Neuron (in vitro differentiated cells): ENCODE results near the gene DRD4.

Source experiments
- H2AFZ ChIP-seq: one replicate; pipeline ENCODE4 v1.6.1; 2013; ENCODE audit warnings: low read depth, mild to moderate bottlenecking, inconsistent platforms, low read length, moderate library complexity
- H3K27me3 ChIP-seq: one replicate; pipeline ENCODE4 v1.6.1; 2013; ENCODE audit warnings: low read length; ENCODE audit not compliant: insufficient read depth
- H3K36me3 ChIP-seq: one replicate; pipeline ENCODE4 v1.6.1; 2013; ENCODE audit warnings: low read length; ENCODE audit not compliant: insufficient read depth
- H3K4me1 ChIP-seq: one replicate; pipeline ENCODE4 v1.6.1; 2013; ENCODE audit warnings: low read length; ENCODE audit not compliant: insufficient read depth
- H3K4me3 ChIP-seq: 2 replicates; pipeline ENCODE4 v1.5.1; 2013; ENCODE audit warnings: mild to moderate bottlenecking, low read length, moderate library complexity
- H3K9me3 ChIP-seq: one replicate; pipeline ENCODE4 v1.6.1; 2013; ENCODE audit warnings: low read length

Gene DRD4

GRCh38 chr11:620935-621814 lies 15.9 kb upstream of the DRD4 start:
- Histone ChIP-seq H2AFZ (no peak overlapping the region), H3K27me3 (no peaks in the 10 kb centered on the region), H3K4me1 (peaks cover under 1% of the 10 kb centered on the region), H3K36me3 (peaks cover 9% of the 10 kb centered on the region), H3K4me3 (no peak overlapping the region), H3K9me3 (no peaks in the 10 kb centered on the region)

DNA sequence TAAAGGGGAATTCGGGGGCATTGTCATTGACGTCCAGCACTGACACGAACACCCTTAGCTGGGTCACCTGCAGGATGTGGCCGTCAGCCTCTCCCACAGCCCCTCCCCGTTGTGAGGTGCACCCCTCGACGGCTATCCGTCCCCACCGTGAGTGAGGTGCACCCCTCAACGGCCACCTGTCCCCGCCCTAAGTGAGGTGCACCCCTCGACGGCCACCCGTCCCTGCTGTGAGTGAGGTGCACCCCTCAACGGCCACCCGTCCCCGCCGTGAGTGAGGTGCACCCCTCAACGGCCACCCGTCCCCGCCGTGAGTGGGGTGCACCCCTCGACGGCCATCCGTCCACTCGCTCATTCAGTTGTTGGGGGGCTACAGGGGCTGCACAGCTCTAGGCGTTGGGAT lies 15.2 kb upstream of the DRD4 start:
- H3K9me3 ChIP-seq: no peaks in the 10 kb centered on the region

GRCh38 chr11:623349-623869 lies 13.7 kb upstream of the DRD4 start:
- Histone ChIP-seq H2AFZ (no peak overlapping the region), H3K36me3 (peaks cover 2% of the 10 kb centered on the region), H3K27me3 (no peaks in the 10 kb centered on the region), H3K4me1 (no peaks in the 10 kb centered on the region), H3K4me3 (no peak overlapping the region), H3K9me3 (no peaks in the 10 kb centered on the region)

More for the DNA sequence above, 15.2 kb upstream of the DRD4 start:
- no peak overlapping the region for H3K4me3 ChIP-seq
- H2AFZ ChIP-seq: no peak overlapping the region
- H3K36me3 ChIP-seq: peaks cover 9% of the 10 kb centered on the region
- H3K4me1 ChIP-seq: no peaks in the 10 kb centered on the region
- no peaks in the 10 kb centered on the region for H3K27me3 ChIP-seq

DNA sequence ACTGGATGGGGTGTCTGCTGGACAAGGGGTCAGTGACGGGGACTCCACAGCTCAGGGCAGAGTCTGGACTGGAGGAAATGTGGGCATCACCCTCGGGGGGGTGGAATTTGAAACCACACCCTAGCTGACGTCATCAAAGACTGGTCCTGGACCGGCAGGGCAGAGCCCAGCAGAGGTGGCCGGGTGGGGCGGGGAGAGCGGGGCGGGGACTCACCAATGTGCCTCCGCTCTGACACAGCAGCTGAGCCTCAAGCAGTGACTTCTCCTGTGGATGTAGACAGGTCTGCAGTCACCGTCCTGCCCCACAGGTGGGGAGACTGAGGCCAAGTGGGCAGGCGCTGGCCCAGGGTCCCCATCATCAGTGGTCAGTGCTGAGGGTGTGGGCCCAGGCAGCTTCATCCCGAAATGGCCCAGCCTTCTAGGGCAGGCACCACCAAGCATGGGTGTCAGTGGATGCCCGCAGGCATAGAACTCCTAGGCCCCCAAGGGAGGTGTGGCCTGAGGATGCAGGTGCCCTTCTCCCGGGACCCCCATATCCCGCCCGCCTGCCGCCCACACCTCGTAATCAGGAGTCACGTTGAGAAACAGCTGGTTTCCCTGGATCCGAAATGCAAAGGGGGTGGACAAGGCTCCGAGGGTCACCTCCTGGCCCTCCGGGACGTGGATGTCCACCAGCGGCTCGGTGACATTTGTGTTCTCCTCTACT lies 12.9 kb upstream of the DRD4 start:
- H3K27me3 ChIP-seq: no peaks in the 10 kb centered on the region
- H3K4me3 ChIP-seq: no peak overlapping the region
- no peaks in the 10 kb centered on the region for H3K4me1 ChIP-seq
- peaks cover under 1% of the 10 kb centered on the region for H3K36me3 ChIP-seq
- H2AFZ ChIP-seq: no peak overlapping the region
- H3K9me3 ChIP-seq: no peaks in the 10 kb centered on the region

GRCh38 chr11:624705-625635 lies 12.1 kb upstream of the DRD4 start, which contains the start of gene CDHR5:
Gene CDHR5 (minus strand): TSS chr11:624955. CDS start chr11:624902, 53 bp downstream.
- Histone ChIP-seq H3K4me3 (no peak within 1 kb of the TSS), H3K36me3 (no peaks in the 10 kb centered on the region), H3K4me1 (no peaks in the 10 kb centered on the region), H3K9me3 (no peaks in the 10 kb centered on the region), H3K27me3 (no peaks in the 10 kb centered on the region), H2AFZ (no peak within 1 kb of the TSS)

DNA sequence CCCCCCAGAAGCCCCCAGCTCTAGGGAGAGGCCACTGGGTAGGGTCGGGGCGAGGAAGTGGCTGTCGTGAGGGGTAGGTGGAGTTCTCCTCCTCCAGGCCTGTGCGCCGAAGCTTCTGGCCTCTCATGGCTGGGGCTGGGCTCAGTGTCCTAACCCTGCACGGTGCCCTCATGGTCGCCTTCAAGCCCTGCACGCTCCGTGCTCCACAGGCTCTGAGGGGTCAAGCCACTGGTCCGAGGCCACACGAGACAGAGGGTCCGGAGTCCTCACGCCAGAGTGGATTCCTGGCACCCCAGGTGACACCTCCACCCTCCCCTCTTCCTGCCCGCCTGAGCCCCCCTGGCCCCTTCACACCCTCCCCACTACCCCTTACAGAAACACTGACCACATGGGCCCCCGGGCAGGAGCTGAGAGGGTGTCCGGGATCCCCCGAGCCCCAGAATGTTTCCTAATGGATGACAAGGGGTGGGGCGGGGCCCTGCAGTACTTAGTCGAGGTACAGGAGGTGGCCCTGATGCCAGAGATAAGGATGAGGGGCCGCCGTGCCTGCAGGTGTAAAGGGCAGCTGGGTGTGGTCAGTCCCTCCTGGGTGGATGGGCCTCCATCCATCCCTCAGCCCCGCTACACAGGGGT lies 11.3 kb upstream of the DRD4 start:
- Histone ChIP-seq H3K4me3 (no peak overlapping the region), H3K9me3 (no peaks in the 10 kb centered on the region), H2AFZ (no peak overlapping the region), H3K27me3 (no peaks in the 10 kb centered on the region), H3K4me1 (no peaks in the 10 kb centered on the region), H3K36me3 (no peaks in the 10 kb centered on the region)

DNA sequence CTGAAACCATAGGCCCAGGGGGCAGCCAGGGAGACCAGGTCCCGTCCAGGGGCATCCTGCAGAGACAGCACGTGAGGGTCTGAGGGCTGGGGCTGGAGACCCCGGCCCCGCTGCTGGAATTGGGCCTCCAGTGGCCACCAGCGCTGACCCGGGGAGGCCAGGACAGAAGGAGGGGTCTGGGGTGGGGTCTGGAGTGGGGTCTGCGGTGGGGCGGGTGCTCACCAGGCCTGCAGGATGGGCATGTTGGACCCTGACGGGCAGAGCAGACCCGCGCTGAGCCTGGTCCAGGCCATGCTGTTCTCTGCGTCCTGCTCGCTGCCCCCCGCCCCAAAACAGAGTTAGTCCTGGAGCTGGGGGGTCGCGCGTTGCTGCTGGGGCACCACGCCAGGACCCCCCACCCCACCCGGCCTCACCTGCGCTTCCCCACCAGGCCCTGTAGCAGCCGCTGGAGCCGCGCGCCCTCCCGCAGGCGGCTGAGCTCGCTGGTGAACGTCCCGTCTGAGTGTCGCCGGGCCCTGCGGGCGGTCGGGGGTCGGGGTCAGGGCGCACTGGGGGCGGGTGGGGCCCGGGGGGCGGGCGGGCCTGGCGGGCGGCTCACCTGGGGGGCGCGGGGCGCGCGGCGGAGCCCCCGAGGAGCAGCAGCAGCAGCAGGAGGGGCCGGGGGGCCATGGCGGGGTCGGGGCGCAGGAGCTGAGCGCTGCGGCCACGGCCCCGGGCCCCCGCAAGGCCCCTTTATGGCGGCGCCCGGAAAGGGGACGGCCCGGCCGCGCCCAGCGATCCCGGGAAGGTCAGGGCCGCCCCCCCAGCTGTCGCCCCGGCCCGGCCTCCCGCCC lies 10.4 kb upstream of the DRD4 start, which contains the start of gene SCT:
TSS of gene SCT (minus strand) at position 707 of the 833 bp plus-strand sequence. CDS start at position 669, 38 bp downstream.
- no peak within 1 kb of the TSS for H3K4me3 ChIP-seq
- H3K9me3 ChIP-seq: no peaks in the 10 kb centered on the region
- no peak within 1 kb of the TSS for H2AFZ ChIP-seq
- no peaks in the 10 kb centered on the region for H3K36me3 ChIP-seq
- no peaks in the 10 kb centered on the region for H3K27me3 ChIP-seq
- H3K4me1 ChIP-seq: no peaks in the 10 kb centered on the region

- Histone ChIP-seq H3K4me1 (no peaks in the 10 kb centered on the region), H3K27me3 (no peaks in the 10 kb centered on the region), H3K36me3 (no peaks in the 10 kb centered on the region), H2AFZ (no peak overlapping the region), H3K4me3 (no peak overlapping the region), H3K9me3 (no peaks in the 10 kb centered on the region)
Observed at GRCh38 chr11:627308-627576, 9.8 kb upstream of the DRD4 start.

GRCh38 chr11:628056-628455 lies 9.0 kb upstream of the DRD4 start:
- H3K27me3 ChIP-seq: no peaks in the 10 kb centered on the region
- no peaks in the 10 kb centered on the region for H3K36me3 ChIP-seq
- H3K9me3 ChIP-seq: no peaks in the 10 kb centered on the region
- H3K4me3 ChIP-seq: no peak overlapping the region
- H2AFZ ChIP-seq: no peak overlapping the region
- H3K4me1 ChIP-seq: no peaks in the 10 kb centered on the region

GRCh38 chr11:629237-629583 lies 7.9 kb upstream of the DRD4 start:
- Histone ChIP-seq H3K4me3 (no peak overlapping the region), H3K36me3 (no peaks in the 10 kb centered on the region), H3K9me3 (no peaks in the 10 kb centered on the region), H3K27me3 (no peaks in the 10 kb centered on the region), H2AFZ (no peak overlapping the region), H3K4me1 (no peaks in the 10 kb centered on the region)

DNA sequence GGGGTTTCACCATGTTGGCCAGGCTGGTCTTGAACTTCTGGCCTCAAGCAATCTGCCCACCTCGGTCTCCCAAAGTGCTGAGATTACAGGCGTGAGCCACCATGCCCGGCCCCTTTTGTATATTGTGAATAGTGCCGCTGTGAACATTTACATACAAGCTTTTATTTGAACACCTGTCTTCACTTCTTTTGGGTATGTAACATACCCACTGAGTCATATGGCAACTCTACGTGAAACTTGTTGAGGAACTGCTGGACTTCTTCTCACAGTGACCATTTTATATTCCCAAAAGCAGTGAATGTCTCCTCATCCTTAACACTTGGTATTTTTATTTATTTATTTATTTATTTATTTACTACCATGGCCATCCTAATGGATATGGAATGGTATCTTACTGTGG lies 6.2 kb upstream of the DRD4 start:
- H3K9me3 ChIP-seq: no peaks in the 10 kb centered on the region
- no peaks in the 10 kb centered on the region for H3K36me3 ChIP-seq
- H3K27me3 ChIP-seq: no peaks in the 10 kb centered on the region
- H2AFZ ChIP-seq: no peak overlapping the region
- H3K4me1 ChIP-seq: no peaks in the 10 kb centered on the region
- no peak overlapping the region for H3K4me3 ChIP-seq
